HG02885 (cell line): ENCODE measurements around the gene BMP6.
"Not testable (repeated sequence)": the region's sequence is repeated elsewhere in the genome, so short reads cannot be mapped to it uniquely, and the experiment has no call there.

Experiments
- ATAC-seq: cut with Tn5 transposase; IDR thresholded peaks from one replicate; pipeline ENCODE4 v1.9.1; 2021; ENCODE audit warnings: mild to moderate bottlenecking; ENCODE audit not compliant: unreplicated experiment, poor library complexity

Gene BMP6

DNA sequence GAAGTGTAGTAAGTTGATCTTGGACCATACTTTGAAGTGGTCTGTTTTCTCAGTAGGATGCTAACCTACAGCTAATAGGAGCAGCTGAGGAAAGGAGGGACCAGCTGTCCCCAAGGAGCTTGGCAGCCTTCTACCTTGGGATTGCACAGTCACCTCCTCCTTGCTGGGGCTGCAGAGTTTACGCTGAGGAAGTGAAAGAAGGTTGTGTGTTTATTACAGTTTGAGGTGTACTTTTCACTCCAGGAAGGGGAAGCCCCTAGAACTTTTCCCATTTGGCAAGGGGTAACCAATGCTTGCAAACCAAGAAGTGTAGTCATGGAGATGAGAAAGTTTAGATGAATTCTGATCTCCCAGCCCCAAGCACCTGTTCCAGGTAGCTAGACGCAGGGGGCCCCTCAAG, 58.8 kb downstream of the BMP6 start:
- peak; percentile 67 for ATAC-seq

DNA sequence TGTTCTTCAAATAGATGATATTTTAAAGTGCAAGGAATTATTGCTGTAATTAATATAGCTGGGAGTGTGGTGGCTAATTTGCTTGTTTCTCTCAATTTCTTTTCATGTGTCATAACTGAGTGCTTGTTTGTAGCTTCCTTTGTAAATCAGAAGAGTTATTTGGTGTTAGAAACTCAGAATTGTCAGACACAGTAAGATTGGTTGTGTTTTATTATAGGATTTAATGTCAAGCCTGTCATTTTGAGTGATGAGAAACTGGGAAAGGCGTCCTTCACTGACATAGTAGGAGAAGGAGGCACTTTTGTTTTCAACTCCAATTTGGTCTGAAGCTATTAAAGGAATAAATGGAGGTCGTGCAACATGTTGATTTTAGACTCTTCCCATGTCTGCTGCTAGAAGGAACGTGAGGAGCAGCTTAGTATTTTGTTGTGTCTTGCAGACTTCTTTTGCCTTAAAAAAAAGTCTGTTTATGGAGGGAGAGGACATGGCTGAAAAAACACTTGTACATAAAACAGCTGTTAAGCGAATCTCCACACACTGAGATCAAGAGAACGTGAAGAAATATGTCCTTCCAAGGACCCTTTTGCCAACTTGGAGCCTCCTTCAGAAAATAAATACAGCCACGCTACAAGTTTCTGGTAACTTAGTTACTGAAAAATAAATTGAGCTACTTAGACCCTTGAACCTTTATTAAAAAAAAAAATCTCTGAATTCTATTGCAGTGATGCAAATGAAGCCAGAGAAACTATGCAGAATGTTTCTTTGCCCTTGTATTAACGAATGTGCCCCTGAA, 59.5 kb downstream of the BMP6 start:
- no peak for ATAC-seq

GRCh38 chr6:7786214-7786661, 60.3 kb downstream of the BMP6 start:
- ATAC-seq: no peak

DNA sequence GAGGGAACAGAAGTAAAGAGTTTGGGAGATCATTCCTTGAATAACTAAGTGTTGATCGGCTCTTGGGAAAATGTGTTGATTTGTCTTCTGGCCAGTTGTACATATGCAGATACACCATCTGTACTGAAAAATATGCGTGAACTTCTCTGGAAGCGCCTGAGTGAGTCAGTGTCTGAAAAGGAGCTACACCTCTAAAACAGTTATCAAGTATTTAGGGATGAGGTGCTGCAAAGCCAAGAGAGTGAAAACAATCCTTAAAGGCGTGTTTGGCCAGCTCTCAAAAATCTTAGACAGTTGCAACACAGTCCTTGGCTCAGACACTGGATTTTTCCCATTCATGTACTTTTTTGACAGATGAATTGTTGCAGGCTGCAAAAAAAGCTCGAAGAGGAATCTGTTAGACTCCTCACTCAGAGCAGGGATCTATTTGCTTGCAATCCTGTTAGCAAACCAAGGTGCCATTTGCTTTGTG, 61.3 kb downstream of the BMP6 start:
- no peak for ATAC-seq

DNA sequence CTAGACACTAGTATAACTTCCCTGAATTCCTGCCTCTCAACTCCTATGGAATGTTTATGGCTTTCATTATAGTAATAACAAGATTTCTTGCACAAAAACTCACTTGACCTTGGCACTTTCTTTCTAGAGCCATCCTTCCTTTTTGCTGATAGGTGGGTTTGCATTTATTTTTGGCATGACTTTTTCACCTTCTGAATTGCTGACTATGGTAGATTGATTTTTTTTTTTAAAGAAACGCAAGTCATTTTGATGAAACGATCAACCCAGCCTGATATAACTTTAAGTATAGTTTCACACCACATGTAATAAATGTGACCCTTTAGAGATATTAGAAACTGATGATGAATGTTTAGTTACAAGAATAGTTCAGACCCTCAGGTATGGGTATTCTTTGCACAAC, 61.8 kb downstream of the BMP6 start:
- no peak for ATAC-seq

DNA sequence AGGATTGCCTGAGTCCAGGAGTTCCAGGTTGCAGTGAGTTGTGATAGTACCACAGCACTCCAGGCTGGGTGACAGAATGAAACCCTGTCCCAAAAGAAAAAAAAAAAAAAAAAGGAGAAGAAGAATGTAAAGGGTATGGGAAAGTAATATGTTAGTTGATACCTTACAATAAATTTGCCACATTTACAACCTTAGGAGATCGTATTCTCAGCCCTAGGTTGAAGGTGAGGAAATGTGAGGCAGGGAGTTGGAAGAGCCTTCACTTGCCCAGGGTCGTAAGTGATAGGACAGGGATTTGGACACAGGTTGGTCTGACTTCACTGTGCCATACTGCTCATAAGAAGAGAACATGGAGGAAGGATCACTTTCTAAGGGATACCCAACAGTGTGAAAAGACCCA, 68.6 kb downstream of the BMP6 start:
- ATAC-seq: no peak

DNA sequence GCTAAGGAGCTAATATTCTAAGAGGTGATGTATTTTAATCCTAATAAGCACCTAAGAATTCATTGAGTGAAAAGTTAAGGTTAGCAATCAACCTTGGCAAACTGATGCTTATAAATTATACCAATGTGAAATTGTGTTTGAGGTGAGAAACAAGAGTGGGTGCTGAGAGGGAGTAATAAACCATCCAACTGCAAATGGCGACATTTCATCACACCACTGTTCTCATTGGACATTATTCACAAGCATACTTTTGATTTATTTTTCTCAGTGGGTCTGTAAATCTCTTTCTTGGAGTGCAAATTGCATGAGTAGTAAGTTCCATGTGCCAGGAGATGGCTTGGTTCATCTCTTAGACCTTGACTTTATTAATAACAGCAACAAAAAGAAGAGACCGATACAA, 71.5 kb downstream of the BMP6 start:
- ATAC-seq: no peak

DNA sequence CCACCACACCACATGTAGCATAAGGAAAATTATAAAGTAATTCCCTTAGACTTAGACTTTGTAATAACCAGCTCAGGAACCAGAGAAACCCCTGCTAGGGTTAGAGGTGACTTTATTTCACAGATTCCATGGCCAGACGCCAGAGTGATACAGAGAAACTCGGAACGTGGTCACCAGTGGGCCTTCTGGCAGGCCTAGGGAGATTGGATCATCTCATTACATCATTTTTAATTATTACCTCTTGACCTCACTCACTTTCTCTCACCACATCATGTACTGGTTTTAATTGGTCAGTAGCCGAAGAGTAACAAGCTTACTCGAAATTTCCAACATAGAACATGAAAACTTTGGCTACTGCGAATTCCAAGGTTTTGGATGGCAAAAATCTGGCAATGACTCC, 72.9 kb downstream of the BMP6 start:
- ATAC-seq: no peak

DNA sequence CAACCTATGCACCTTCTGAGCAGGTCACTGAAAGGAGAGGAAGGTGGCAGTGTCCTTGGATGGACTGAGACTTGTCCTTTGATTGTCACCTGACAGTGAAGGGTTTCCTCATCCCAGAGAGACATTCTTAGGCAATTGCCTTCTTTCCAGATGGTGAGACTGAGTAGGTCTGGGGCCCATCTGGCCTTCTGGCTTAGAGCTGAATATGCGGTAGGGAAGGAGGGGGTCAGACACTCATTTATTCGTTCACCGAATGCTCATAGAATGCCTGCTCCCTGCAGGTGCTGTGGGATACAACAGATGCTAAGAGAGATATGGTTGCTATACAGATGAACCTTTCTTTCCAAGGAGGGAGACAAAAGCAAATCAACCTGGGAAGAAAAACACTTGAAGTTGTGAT, 76.8 kb downstream of the BMP6 start:
- no peak for ATAC-seq

- ATAC-seq: no peak
These were observed 77.3 kb downstream of the BMP6 start for GRCh38 chr6:7803214-7803613.

DNA sequence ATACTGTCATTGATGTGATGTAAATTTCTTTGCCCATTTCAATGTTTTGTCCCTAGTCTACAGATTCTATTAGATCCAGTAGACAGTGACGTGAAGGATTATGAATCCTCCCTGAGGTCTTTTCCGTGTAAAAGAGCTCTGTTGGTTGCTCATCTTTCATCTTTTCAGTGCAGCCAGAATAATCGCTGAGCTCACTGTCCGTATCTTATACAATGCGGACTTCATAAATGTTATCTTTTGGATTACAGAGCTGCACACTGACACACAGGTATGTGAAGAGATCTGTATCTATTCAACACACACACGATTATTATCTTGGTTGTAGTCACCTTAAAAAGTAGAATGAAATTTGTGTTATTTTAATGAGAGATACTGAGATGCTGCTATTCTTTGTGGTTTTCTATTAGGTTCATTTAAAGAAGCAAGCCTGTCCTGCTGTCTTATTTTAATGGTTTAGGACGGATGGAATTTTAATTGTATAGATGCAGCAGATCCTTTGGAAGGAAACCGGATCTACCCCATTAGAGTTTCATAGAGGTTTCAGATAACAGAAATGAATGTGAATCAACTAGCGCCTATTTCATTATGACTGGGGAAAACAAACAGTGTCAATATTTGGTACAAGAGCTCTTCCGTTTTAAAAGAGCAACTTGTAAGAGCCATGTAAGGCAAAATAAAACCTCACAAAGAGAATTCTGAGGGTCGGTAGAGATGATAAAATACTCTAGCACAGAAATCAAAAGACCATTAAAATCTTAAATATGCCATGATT, 79.4 kb downstream of the BMP6 start:
- no peak for ATAC-seq

- ATAC-seq: no peak
These were observed 79.9 kb downstream of the BMP6 start for GRCh38 chr6:7805850-7806214.

DNA sequence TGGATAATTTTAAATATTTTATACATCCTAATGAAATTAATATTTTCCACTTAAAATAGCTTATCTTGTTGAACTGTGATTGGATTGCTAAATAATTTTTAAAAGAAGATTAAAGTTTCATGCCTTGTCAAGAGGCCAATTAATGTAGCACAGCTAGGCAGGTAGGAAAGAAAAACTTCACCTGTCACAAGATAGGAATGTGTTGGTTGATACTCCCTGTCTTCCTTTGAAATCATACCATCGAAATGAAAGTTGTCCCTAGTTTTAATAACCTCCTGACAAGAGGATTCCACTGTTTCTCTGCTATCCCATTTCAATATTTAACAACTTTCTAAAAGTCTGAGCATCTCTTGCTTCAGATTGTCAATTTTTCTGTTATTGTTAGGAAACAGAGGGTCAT, 80.8 kb downstream of the BMP6 start:
- no peak for ATAC-seq

DNA sequence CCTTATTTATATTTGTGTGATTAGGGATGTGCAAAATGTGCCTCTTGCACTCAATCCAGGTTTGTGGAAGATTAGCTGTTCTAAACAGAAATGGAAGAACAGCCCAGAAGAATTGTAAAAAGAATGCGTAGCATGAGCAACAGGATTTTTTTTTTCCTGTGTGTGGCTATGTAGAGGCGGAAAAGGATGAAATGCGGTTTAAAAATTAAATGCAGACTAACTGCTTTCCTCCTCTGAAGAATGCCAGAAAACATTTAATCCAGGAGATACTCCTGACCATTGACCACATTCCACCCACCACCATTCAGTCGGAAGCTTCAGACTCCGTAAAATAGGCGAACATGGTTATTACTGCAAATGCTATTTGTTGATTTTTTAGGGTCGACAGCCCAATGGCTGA, 83.4 kb downstream of the BMP6 start:
- no peak for ATAC-seq

DNA sequence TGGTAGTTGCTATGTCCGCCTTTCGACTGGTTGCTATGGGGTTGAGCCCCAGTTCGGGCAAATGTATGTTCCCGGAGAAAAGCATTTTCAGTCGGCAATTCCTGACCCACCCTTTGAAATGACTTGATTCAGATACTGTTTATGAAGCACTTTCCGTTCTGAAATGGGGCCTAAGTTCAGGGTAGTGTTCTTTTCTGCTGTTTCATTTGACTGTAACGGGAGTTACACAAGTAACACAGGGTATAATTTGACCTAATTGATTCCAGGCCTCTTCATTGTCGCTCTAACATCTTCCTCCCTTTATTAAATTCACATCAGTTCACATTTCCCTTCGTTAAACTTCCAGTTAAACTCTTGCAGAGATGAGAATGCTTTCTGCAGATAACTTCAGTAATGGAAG, 85.5 kb downstream of the BMP6 start:
- ATAC-seq: no peak

- no peak for ATAC-seq
These were observed 86.7 kb downstream of the BMP6 start for GRCh38 chr6:7812623-7813022.

GRCh38 chr6:7813193-7813592, 87.3 kb downstream of the BMP6 start:
- no peak for ATAC-seq

- no peak for ATAC-seq
These were observed 87.8 kb downstream of the BMP6 start for GRCh38 chr6:7813704-7814103.

DNA sequence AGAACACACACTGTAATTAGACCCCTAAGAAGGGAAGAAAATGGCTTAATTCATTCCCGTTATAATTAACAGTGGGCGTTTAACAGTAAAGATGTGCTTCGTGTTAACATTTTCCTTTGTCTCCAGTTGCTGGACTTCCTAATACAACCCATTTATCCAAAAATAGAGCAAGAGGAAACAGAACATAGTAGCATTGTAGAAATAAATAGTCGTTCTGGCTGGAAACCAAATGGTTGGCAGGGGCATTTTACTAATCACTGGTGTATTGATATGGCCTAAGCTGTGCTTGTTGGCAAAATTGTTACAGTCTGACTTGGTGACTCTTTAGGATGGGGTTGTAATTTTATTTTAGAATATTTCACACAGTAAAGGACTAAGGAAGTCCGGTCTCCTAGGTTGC, 89.8 kb downstream of the BMP6 start:
- ATAC-seq: no peak

GRCh38 chr6:7817184-7817583, 91.3 kb downstream of the BMP6 start:
- ATAC-seq: not testable (repeated sequence)

- ATAC-seq: no peak
These were observed 92.6 kb downstream of the BMP6 start for GRCh38 chr6:7818257-7819214.
